LHCN-M2 (cell line): ENCODE data around the gene SIM1. TPM values are rescaled to one million over a fixed set of nuclear protein-coding genes. Genes with fewer than 3 reads are reported as not detected.
A peak's percentile ranks its signal among the peaks of the same experiment; 100 is the strongest.

Experiments used
- DNase-seq: peaks from one replicate; pipeline ENCODE4 v3.0.0-alpha.2; 2012; ENCODE audit warnings: low read depth
- polyA plus RNA-seq: library from polyadenylated mRNA; unstranded; fragments of >200 nt; gene quantifications from one replicate; pipeline ENCODE4 v1.2.1, GENCODE V29; 2012; ENCODE audit warnings: missing spikeins
- total RNA-seq: library from RNA; depleted of rRNA; stranded (reverse); fragments of >200 nt; gene quantifications from 2 replicates; pipeline ENCODE4 v1.2.3, GENCODE V29; 2014; rRNA removed

Gene SIM1, protein sequence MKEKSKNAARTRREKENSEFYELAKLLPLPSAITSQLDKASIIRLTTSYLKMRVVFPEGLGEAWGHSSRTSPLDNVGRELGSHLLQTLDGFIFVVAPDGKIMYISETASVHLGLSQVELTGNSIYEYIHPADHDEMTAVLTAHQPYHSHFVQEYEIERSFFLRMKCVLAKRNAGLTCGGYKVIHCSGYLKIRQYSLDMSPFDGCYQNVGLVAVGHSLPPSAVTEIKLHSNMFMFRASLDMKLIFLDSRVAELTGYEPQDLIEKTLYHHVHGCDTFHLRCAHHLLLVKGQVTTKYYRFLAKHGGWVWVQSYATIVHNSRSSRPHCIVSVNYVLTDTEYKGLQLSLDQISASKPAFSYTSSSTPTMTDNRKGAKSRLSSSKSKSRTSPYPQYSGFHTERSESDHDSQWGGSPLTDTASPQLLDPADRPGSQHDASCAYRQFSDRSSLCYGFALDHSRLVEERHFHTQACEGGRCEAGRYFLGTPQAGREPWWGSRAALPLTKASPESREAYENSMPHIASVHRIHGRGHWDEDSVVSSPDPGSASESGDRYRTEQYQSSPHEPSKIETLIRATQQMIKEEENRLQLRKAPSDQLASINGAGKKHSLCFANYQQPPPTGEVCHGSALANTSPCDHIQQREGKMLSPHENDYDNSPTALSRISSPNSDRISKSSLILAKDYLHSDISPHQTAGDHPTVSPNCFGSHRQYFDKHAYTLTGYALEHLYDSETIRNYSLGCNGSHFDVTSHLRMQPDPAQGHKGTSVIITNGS
- 2.2 and 4.7 TPM in 2 replicates for total RNA-seq
- 0.97 TPM for polyA plus RNA-seq

DNA sequence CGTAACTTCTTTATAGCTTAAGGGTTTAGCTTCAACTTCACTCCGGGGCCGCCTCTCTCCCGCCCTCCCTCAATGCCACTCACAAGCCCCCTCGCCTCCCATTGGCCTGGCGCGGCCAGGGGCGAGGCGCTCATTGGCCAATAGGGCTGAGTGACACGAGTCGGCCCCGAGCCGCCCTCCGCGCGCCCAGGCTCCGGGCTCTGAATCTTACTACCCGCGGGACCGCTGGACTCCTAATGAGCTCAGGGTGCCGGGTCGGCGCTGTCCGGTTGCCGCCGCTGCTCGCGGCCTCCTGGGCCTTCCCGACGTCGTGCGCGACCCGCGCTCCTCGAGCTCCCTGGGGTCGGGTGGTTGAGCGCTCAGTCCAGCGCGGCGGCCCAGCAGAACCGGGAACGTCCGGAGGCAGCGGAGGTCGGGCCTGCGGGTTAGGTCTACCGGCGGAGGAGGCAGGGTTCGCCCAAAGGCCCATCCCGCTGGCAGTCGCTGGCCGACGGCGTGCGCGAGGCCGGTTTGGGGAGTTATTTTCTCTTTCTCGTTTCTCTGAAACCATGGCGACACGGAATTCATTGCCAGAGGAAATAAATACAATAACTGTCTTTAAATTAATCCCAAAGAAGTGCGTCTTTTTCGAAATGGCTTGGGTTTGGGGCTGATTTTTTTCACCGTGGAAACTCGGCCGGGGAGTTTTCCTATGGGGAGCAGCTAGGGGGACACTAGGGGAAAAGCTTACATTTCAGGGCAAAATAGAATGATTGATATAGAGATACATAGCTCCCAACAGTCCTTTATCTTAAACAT is at the start of gene SIM1:
Gene SIM1 (minus strand): TSS at position 19 of the 798 bp plus-strand sequence. CDS start 1,453 bp downstream, outside the sequence.
- peak; percentile 95 for DNase-seq

DNA sequence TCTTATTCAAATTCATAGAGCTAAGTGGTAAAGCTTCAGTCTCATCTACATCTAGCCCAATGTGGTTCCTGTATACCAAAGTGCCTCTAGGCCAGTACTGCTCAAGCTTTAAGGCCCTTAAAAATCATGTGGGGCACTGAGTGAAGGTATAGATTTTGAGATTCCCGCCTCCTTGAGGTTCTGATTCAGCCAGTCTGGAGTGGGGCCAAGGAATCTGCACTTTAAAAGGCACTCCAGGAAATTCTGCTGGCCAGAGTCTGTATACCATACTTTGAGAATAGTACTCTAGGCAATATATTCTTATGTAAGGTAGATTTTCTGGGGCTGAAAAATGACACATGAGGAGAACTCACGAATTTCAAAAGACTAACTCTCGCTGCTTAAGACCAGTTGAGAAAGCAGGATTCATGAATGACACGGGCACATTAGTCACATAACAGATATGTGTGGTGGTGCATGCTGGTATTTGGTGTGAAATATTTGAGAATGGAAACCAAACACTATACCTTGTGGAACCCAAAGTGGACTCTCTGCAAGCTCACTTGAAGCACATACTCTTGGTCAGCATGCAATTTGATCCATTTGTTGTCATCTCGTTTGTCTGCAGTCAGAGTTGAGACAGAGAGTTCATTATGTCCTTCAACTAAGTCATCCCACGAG is 47.6 kb upstream of the SIM1 start:
- DNase-seq, result peak; percentile 88

DNA sequence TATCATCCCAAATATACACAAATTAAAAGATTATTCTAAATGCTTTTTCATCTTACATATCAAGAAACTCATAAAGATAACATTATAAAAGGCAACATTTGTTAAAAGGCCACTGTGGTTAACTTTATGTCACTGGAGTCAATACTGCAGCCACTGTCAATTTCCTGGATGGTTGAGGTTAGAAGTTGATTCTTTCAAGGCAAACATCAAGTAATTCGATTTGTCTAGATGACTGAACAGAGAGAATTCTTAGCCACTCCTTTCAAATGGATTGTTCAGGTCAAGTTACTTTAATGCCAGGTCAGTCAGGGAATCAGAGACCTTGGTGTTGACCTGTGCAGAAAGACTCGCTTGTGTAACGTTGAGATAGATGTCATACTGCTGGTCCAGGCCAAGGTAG is 44.4 kb upstream of the SIM1 start:
- DNase-seq, result no peak

DNA sequence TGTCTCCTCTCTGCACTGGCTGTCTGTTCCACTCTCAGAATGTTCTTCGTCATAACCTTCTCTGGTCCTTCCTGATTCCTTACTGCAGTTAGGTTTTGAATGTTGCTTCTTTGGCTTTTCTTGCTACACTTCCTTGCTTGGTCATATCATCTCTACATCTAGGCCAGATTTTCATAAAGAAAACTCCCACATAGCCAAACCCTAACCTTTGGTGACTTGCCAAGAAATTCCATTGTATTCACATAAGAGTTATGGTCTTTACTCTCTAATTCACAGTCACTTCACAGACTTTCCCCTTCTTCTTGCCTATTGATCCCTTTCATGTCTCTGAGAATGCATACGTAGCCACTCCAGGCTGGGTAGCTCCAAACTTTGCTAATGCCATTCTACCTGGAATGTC is 41.9 kb upstream of the SIM1 start:
- no peak for DNase-seq

DNA sequence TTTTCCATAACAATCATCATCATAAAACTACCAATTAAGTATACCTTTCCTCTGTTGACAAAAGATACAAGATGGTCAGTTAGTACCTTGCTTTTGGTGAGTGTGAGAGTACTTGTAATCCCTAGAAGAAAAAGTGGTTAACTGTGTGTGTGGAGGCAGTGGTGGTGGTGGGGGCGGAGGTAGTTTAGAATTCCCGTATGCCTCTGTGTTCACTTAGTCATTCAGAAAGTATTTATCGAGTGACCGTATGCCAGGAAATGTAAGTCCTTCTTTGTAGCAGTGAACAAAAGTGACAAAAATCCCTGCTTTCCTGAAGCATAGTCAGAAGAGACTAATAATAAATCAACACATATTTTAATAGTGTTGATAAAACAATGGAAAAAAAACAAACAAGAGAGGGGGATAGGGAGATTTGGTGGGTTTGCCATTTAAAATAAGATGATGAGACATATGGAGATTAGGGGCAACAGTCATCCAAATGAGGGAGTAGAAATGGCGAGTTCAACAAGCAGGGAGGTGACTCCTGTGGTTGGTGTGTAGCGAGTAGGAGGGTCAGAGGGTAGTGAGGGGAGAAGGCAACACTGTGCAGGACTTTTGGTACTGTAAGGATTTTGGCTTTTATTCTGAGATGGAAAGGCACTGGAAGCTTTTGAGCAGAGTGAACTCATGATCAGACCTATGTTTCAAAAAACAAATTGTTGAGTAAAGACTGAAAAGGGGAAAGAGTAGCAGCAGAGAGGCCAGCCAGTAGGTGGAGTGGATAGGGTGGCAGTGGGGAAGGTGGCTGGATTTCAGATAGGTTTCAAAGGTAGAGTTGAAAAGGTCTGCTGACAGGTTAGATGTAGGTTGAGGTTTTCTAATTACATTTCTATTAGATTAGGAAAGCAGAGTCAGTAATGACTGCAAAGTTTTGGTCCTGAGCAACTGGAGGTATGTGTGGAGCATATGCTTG is 40.3 kb upstream of the SIM1 start:
- DNase-seq, result peak; percentile 89

DNA sequence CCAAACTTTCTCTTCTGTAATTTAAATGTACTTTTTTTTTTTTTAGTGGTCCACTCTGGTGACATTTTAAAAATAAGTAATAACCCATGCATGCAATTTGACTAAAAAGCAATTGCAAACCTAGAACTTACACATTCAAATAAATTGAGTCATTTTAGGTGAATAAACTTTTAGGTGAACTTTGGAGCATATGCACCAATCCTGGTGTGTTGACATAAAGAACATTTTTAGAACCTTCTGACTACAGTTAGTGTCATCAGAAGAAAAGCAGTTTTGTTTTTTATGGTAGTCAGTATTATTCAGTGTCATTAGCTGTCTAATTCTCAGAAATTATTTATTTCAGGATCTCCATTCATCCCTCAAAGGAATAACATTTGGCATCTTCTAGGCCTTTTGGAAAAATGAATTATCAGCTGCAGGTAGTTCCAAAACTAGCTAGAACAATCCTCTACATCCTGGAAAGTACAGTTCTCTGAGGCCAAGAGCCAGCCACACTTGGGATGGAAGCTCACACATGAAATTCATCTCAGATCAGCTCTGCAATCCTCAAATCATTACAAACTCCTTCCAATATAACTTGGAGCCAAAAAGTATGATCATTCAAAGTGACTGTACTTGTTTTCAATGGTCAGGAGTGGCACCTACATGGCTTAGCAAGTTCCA is 38.5 kb upstream of the SIM1 start:
- DNase-seq, result no peak

DNA sequence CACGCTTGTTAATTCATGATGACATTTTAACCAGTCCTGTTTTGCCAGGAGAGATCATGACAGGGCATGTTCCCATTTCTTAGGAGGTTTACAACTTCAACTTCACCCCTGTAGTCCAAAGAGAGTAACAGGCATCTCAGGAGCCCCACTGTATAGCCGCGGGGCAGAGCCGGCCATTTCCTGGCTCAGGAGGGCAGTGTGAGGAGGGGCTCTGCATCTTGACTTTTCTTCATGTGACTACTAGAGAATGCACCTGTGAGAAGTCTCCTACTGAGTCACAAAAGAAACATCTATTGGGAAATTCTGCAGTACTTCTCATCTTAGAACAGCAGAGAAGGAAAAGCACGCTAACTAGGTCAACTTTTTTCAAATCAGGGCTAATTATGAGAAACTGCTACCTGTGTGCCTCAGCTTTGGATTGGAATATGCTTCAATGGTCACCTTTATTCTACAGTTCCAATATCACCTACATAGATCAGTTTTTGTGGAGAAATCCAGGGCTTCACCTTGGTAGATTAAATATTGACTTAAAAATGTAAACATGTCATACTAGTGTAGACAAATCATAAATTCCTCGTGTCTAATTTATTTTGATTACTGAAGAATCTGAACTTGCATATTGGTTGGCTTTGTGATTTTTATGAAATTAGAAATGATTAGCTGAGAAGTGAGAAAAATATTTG is 28.6 kb upstream of the SIM1 start:
- no peak for DNase-seq

DNA sequence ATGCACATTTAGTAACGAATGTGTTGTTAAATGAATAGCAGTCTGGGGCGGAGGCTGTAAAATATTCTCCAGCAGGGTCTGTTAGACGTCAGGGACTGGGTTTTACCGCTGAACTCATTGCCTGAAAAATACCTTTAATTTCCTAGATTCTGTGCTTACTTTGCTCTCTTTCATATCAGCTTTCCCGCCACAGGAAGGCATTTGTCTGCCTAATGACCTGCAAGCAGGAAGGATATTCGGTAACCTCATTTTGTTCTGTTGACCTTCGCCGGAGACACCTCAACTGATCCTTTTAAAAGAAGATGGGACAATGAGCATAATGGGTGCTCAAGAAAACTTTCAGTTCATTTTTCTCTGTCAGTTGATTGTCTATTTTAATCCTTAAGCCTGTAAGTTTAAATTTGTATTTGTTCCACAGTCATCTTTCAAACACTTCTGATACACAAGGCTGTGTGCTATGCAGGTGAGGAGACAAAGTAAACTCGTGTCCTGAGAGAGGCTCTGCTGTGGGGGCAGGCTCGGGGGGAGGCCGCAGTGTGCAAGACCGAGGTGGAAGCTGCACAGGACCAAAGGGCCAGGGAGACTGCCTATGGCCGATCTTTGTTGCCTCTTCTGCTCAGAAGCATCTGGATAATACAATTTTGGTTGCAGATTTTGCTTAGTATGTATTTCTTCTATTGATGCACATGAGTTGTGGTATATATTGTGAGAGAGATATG is 27.4 kb upstream of the SIM1 start:
- no peak for DNase-seq

DNA sequence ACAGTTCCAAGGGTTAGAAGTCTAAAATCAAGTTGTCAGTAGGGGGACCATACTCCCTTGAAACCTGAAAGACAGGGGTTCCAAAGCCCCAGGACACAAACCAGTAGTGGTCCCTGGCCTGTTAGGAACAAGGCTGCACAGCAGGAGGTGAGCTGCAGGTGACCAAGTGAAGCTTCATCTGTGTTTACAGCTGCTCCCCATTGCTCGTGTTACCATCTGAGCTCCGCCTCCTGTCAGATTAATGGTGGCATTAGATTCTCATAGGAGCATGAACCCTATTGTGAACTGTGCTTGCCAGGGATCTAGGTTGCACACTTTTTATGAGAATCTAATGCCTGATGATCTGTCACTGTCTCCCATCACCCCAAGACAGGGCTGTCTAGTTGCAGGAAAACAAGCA is 25.3 kb upstream of the SIM1 start:
- no peak for DNase-seq

DNA sequence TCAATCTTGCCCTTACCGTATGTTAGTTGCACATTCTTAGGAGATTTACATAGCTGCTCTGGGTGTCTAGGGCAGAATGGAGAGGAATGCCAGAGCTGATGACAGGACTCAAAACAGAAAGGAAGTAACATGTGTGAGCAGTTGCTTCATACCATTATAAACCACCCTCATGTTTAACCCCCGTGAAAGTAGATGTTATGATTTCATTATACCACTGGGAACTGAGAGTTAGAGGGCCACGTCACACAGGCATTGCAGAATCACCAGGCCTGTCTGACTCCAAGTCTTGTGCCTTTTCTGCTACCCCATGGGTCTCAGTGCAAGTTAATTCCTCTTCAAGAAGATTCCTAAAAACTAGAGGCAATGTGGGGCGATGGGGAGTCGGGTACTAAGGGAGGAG is 23.5 kb upstream of the SIM1 start:
- DNase-seq, result peak; percentile 63

DNA sequence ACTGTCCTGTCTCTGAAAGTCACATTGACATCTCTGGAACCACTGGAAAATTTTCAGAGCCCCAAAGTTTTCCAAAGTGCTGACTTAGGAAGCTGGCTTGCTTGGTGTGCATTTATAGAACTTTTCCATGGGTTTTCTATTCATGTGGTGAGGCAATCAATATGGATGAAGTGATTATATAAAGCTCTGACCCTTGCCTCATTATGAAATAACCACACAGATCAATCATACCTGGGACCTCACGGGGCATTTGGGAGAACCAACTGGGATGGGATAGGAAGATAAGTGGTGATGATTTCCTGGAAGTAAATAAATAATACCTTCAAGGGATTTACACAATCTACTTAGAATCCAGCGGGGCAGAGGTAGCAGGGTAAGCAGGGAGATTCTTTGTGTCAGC is 22.9 kb upstream of the SIM1 start:
- no peak for DNase-seq

DNA sequence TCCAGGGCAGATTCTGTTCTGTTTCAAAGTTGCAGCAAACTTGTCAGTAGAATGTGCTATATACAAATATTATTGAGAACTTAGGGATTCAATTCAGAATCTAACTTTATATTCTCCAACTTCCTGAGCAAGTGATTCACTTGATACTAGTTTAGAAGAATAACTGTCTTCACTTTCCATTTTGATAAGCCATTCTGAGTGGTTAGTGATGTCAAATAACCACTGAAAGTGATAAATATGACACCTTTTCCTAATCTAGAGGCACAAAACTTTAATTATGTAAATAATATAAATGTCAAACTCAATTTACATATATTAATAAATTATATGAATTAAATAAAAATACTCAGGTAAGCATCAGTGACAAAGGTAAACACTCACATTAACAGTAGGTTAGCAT is 20.5 kb upstream of the SIM1 start:
- DNase-seq, result no peak

DNA sequence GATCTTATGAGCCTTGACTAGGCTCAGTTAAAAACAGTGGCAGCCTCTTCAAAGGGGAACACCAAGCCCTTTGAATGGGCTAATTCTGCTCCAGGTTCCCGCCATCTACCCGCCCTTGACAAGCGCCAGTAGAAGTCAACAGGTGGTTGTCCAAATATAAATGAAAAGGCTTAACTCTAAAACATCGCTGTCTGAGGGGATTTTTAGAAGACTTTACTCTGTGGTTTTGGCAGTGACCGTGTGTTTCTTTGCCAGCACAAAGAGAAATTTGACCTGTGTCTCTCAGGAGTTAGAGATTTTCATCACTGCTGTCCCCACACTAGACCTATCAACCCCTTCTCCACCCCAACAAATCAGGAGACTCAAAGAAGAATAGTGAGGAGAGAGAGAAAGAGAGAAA is 19.8 kb upstream of the SIM1 start:
- DNase-seq, result peak; percentile 56

DNA sequence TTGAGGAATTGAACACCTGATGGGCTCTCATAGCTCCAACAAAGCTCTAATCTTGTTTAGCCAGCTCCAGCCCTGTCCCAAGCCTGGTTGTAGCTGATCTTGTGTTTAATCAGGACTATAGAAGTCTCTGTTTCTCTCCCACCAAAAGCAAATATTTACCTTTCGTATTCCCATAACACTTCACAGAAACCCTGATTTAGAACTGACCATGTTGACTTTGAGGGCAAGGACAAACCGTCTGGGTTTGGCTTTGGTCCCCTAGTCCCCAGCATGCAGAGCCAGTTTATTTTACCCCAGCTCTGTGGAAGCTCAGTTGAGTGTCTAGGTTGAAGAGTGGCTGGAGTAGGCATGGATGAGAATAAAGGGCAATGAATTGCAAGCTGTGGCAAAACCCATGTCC is 18.0 kb upstream of the SIM1 start:
- no peak for DNase-seq

DNA sequence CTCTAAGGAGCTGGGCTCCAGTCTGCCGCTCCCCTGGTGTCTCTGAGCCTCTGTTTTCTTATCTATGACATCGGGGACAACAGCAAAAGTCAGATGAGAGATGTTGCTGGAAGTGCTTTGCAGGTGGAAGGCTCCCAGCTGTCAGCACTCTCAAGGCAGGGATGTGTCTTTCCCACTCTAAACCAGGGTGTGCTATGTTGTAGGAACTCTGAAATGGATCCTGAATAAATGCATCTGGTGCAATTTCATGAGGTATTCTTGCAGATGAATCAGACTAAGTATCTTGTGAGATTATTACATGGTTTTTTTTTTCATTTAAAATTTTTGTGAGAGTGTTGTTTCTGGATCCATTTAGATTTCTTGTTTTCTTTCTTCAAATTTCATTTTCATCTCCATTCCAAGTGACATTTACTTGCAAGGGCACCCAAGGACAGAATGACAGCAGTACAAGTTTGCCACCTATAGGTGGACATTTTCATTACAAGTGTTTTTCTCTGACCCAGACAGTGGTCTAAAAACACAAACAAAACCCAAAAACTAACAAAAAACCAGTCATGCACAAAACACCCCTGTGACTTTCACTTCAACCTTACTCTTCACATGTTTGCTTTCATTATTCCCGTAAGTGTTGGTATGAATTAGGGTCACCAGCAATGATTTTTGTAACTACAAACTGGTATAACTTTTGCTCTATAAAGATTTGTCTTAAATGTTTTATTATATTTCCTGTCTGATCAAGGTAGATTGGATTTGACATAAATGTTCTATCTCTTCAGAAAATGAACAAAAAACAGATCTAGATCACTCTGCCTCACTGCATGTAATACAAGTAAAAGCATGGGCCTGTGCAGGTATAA is 14.7 kb upstream of the SIM1 start:
- DNase-seq, result peak; percentile 56

DNA sequence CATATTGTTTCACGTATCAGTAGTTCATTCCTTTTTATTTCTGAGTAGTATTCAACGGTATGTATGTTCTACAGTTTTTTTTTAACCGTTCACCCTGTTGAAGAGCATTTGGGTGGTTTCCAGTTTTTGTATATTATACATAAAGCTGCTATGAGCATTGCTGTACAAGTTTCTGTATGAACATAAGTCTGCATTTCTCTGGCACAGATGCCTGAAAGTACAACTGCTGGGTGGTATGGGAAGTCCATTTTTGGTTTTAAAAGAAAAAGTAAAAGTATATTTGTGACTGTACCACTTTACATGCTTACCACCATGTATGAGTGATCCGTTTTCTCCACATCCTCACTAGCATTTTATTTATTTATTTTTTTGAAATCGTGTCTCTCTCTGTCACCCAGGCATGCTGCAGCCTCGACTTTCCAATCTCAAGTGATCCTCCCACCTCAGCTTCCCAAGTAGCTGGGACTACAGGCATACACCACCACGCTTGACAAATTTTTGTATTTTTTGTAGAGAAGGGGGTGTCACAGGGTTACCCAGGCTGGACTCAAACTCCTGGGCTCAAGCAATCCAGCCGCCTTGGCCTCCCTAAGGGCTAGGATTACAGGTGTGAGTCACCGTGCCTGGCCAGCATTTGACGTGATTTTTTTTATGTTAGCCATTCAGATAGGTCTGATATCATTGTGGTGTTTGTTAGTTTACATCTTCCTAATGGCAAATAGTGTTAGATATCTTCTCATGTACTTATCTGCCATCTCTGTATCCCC is 11.0 kb upstream of the SIM1 start:
- peak; percentile 55 for DNase-seq

DNA sequence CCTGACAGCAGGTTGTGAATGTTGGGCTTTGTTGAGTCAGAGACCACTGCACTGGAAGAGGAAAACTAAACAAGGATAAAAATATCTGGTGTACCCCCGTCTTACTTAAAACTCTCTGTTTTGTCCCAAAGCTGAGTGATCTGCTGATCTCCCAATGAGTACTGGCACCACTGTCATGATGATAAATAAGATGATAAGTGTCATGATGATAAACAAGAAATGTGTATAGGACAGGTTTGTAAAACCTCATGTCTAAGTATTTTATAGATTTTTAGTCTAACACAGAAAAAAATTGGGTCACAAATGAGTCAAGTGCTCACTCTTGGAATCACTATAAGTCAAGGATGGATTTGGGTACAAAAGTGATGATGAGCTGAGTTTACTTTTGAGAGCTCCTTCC is 8.5 kb upstream of the SIM1 start:
- no peak for DNase-seq
